Heart left ventricle (tissue), 13 donors: ENCODE data around the gene PAK4.

Source experiments
- CTCF ChIP-seq, 12 donors: fragments of 200-600 bp; sonication (generic) in 4 of 12; IDR thresholded peaks; one replicate each; pipeline versions ENCODE4 v1.5.0 to v1.8.0; 2018 to 2022; ENCODE audit warnings: antibody characterized with exemption in 12 of 12, mild to moderate bottlenecking in 5 of 12
- POLR2A ChIP-seq, 2 donors: fragments of 450-650 bp; IDR thresholded peaks; one replicate each; pipeline ENCODE4 v1.6.1; 2017; ENCODE audit warnings: antibody characterized with exemption in 2 of 2, mild to moderate bottlenecking in 2 of 2, moderate library complexity in 2 of 2
- donor health status: ischemic (EF 13 %, LVEDD 7.1; RV severe dilation, severe dysfunction).
- donor health status: DM: no; HTN: yes; CAD: no.
- donor health status: DM: no; HTN: no; CAD: no.
- donor health status: ischemic (EF 25% LVEDD 6.9; RV normal size, moderate dysfunction).
- donor health status: ischemic (EF 25% LVEDD 5.7; RV mildly dilated, moderate dysfunction).
- donor health status: ischemic (EF 35%, LVEDD 5.7; RV mildly dilated, moderate dysfunction).
- donor health status: nonischemic (EF 11% LVEDD 7.7; RV severe dilation, severe dysfunction).
- donor health status: DM: yes; HTN: yes; CAD: no.
- donor health status: PGD.
- donor health status: ischemic (EF 29% LVEDD 5.4; RV normal size, mild dysfunction).
- donor health status: nonischemic (EF 23%, LVEDD 6.1; RV moderate dilation, normal function).

- TF ChIP-seq CTCF (IDR thresholded peaks at IDR 0.05) (no peak), POLR2A (IDR thresholded peaks at IDR 0.05) (no peak)
Measured at GRCh38 chr19:39196320-39196719, 70.7 kb downstream of the PAK4 start.
